COLO668 (cell line): ENCODE measurements around the gene CPEB4.

Experiments
- DNase-seq: peaks from one replicate; lab custom pipeline; 2025; ENCODE audit not compliant: unreplicated experiment; lab: John Stamatoyannopoulos, UW

The CPEB4 gene

GRCh38 chr5:173911623-173912022 is 23.5 kb downstream of the CPEB4 start:
- DNase-seq, result no peak

GRCh38 chr5:173913686-173914321 is 25.7 kb downstream of the CPEB4 start:
- no peak for DNase-seq

- DNase-seq, result no peak
Measured at GRCh38 chr5:173915310-173916014, 27.3 kb downstream of the CPEB4 start.

GRCh38 chr5:173916233-173916632 is 28.1 kb downstream of the CPEB4 start:
- DNase-seq, result no peak

GRCh38 chr5:173917788-173918786 is 29.9 kb downstream of the CPEB4 start:
- no peak for DNase-seq

- no peak for DNase-seq
Measured at GRCh38 chr5:173919443-173919842, 31.3 kb downstream of the CPEB4 start.

GRCh38 chr5:173920024-173920753 is 32.0 kb downstream of the CPEB4 start:
- no peak for DNase-seq

- DNase-seq, result no peak
Measured at GRCh38 chr5:173920866-173921555, 32.9 kb downstream of the CPEB4 start.

- DNase-seq, result no peak
Measured at GRCh38 chr5:173922527-173922926, 34.4 kb downstream of the CPEB4 start.

- DNase-seq, result no peak
Measured at GRCh38 chr5:173923218-173924095, 35.3 kb downstream of the CPEB4 start.

- no peak for DNase-seq
Measured at GRCh38 chr5:173924899-173925298, 36.8 kb downstream of the CPEB4 start.

GRCh38 chr5:173925449-173926071 is 37.4 kb downstream of the CPEB4 start:
- peak; percentile 5 for DNase-seq

- no peak for DNase-seq
Measured at GRCh38 chr5:173926359-173926758, 38.2 kb downstream of the CPEB4 start.

GRCh38 chr5:173928871-173929574 is 40.9 kb downstream of the CPEB4 start:
- no peak for DNase-seq

- DNase-seq, result no peak
Measured at GRCh38 chr5:173932695-173933139, 44.6 kb downstream of the CPEB4 start.

GRCh38 chr5:173933901-173934300 is 45.8 kb downstream of the CPEB4 start:
- no peak for DNase-seq

- DNase-seq, result no peak
Measured at GRCh38 chr5:173935396-173935795, 47.2 kb downstream of the CPEB4 start.

GRCh38 chr5:173940269-173940668 is 52.1 kb downstream of the CPEB4 start:
- no peak for DNase-seq
